ENCODE measurements around the gene EIF1B. TPM values are rescaled to one million over a fixed set of nuclear protein-coding genes. Genes with fewer than 3 reads are reported as not detected.

The EIF1B gene
- polyA plus RNA-seq, 2 donors = 10.5 to 25.9 TPM

DNA sequence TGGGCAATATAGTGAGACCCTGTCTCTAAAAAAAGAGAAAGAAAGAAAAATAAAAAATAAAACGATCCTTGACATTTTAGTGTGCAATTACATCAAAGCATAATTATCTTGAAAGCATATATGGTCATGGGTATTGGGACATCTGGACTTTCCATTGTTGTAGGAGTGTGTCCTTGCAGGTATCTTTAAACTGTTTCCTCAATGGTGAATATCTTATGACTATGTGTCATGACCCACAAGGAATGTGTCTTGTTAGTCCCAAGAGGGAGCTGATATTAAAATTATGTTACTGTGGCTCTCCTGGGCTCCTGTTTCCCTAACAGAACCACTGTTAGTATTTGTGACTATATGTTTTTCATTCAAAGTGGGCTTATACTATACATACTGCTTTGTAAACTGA lies 26.6 kb downstream of the EIF1B start:
- Histone ChIP-seq H3K4me1 (ENCODE audit: control insufficient read depth in 2 of 2, insufficient read depth in 2 of 2, low read length in 1 of 2) (no peaks in the 10 kb centered on the region), H3K27ac (ENCODE audit: low read depth in 2 of 2, low read length in 1 of 2) (no peak overlapping the region), H3K9me3 (ENCODE audit: control insufficient read depth in 2 of 2, insufficient read depth in 1 of 2, low read depth in 1 of 2, low read length in 1 of 2) (peaks cover 0 to 2% of the 10 kb centered on the region in 2 donors), H3K27me3 (ENCODE audit: control insufficient read depth in 1 of 2, insufficient read depth in 2 of 2, low read length in 2 of 2) (no peaks in the 10 kb centered on the region), H3K36me3 (ENCODE audit: control insufficient read depth in 2 of 2, insufficient read depth in 2 of 2, low read length in 1 of 2) (no peaks in the 10 kb centered on the region), H3K4me3 (ENCODE audit: low read depth in 1 of 2, low read length in 2 of 2) (no peak overlapping the region)
- WGBS, 2 donors = 67 to 71% methylated on average over 1 of the region's 1 CpG

DNA sequence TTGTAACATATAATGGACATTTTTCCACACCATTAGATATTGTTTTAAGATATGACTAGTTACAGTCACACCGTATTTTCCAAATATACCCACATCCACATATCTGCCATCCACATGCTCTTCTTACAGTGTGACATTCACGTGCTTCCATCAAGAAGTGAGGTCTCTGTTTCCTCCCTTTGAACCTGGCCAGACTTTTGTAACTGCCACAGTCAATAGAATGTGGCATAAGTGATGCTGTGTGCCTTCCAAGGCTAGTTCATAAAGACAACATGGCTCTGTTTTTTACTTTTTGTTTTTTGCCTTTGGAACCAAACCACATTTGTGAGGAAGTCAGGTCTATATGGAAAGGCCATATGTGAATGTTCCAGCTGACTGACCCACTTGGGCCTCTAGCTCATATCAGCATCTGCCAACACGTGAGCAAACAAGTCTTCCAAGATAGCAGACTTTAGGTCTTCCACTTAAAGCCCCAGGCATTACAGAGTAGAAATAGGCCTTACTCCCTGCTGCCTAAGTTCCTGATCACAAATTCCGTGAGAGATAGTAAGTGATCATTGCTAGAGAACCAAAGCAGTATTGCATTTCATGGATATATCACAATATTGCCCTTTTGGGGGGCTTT lies 27.1 kb downstream of the EIF1B start:
- Histone ChIP-seq H3K27ac (ENCODE audit: low read depth in 2 of 2, low read length in 1 of 2) (no peak overlapping the region), H3K9me3 (ENCODE audit: control insufficient read depth in 2 of 2, insufficient read depth in 1 of 2, low read depth in 1 of 2, low read length in 1 of 2) (peaks cover 0 to 2% of the 10 kb centered on the region in 2 donors), H3K4me3 (ENCODE audit: low read depth in 1 of 2, low read length in 2 of 2) (no peak overlapping the region), H3K36me3 (ENCODE audit: control insufficient read depth in 2 of 2, insufficient read depth in 2 of 2, low read length in 1 of 2) (no peaks in the 10 kb centered on the region), H3K4me1 (ENCODE audit: control insufficient read depth in 2 of 2, insufficient read depth in 2 of 2, low read length in 1 of 2) (no peaks in the 10 kb centered on the region), H3K27me3 (ENCODE audit: control insufficient read depth in 1 of 2, insufficient read depth in 2 of 2, low read length in 2 of 2) (no peaks in the 10 kb centered on the region)
- 69 to 77% methylated on average over 4 of the region's 4 CpGs for WGBS, 2 donors

DNA sequence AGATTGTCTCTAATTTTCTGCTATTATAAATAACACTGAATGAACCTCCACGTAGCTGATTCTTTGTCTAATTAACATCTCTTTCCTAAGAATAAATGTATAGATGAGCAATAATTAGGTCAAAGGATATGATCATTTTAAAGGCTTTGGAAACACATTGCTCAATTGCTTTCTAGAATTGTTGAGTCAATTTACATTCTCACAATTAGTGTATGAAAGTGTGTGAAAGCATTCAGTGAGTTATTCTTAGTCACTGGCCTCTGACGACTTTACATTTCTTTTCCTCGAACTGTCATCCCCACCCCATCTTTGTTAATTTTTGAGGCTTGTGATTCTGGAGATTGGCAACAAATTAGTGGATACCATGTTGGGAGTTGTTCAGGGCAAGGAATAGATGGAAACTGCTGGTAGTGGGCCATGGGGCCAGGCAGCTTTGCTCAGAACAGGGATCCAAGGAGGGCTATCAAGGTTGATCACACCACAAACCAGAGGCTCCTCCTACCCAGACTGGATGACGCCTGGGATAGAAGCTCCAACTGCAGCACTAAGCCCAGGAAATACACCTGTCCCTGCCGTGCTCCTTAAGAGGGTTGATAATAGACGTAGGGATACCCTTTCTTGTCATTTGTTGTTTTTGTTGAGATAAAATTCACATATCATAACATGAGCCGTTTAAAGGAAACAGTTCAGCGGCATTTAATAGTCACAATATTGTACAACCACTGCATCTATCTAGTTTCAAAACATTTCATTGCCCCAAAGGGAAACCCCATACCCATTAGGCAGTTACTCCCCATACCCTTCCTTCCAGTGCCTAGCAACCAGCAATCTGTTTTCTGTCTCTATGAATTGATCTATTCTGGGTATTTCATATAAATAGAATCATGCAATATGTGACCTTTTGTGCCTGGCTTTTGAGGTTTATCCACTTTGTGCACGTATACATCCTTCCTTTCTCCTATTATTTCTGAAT lies 27.9 kb downstream of the EIF1B start:
- Histone ChIP-seq H3K27ac (ENCODE audit: low read depth in 2 of 2, low read length in 1 of 2) (no peak overlapping the region), H3K9me3 (ENCODE audit: control insufficient read depth in 2 of 2, insufficient read depth in 1 of 2, low read depth in 1 of 2, low read length in 1 of 2) (peaks cover 0 to 2% of the 10 kb centered on the region in 2 donors), H3K4me1 (ENCODE audit: control insufficient read depth in 2 of 2, insufficient read depth in 2 of 2, low read length in 1 of 2) (no peaks in the 10 kb centered on the region), H3K27me3 (ENCODE audit: control insufficient read depth in 1 of 2, insufficient read depth in 2 of 2, low read length in 2 of 2) (no peaks in the 10 kb centered on the region), H3K36me3 (ENCODE audit: control insufficient read depth in 2 of 2, insufficient read depth in 2 of 2, low read length in 1 of 2) (no peaks in the 10 kb centered on the region), H3K4me3 (ENCODE audit: low read depth in 1 of 2, low read length in 2 of 2) (no peak overlapping the region)
- 75 to 76% methylated on average over 9 of the region's 9 CpGs for WGBS, 2 donors

DNA sequence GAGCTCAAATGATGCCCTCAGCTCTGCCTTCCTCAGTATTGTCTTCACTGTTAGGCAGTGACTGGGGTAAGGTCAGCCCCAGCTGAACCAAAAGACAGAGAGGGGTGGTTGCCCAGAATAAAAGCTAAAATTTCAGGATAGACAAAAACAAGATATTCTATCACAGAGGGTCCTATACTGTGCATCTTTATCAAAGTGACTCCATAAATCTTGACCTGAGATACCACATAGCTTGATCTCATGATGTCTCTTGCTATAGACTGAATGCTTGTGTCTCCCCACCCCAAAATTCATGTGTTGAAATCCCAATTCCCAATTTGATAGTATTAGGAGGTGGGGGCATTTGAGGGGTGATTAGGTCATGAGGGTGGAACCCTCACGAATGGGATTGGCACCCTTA lies 30.4 kb downstream of the EIF1B start:
- no peaks in the 10 kb centered on the region for H3K4me1 ChIP-seq (ENCODE audit: control insufficient read depth in 2 of 2, insufficient read depth in 2 of 2, low read length in 1 of 2)
- no peaks in the 10 kb centered on the region for H3K36me3 ChIP-seq (ENCODE audit: control insufficient read depth in 2 of 2, insufficient read depth in 2 of 2, low read length in 1 of 2)
- 56 to 81% methylated on average over 1 of the region's 1 CpG for whole genome bisulfite sequencing, 2 donors
- H3K4me3 ChIP-seq (ENCODE audit: low read depth in 1 of 2, low read length in 2 of 2) = no peak overlapping the region
- H3K27me3 ChIP-seq (ENCODE audit: control insufficient read depth in 1 of 2, insufficient read depth in 2 of 2, low read length in 2 of 2) = no peaks in the 10 kb centered on the region
- no peak overlapping the region for H3K27ac ChIP-seq (ENCODE audit: low read depth in 2 of 2, low read length in 1 of 2)
- peaks cover 0 to 2% of the 10 kb centered on the region in 2 donors for H3K9me3 ChIP-seq (ENCODE audit: control insufficient read depth in 2 of 2, insufficient read depth in 1 of 2, low read depth in 1 of 2, low read length in 1 of 2)

DNA sequence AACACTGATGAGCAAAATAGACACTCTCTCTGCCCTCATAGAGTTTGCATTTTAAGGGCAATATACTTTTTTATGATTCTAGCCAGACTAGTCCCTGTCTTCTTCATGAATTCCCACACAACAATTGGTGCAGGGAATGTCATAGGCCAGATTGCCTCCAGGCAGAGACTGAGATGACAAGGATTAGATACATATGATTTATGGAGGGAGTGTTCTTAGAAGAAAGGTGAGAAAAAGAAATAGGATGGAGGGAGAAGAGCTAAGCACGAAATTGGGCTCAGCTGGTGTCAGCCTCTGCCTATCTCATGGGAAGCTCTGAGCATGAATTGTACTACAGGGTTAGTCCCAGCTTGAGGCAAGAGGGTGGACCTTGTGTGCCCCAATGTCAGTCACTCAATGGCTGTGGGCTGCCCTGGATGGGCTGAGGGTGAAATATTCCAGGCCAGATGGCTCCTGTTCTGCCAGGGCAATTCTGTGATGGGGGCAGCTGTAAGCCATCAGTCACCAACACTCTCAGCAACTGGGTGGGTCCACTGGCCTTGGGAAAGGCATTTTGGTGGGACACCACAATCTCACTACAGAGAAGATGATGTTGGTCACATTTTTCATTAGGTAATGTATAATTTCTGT lies 31.1 kb downstream of the EIF1B start:
- H3K27ac ChIP-seq (ENCODE audit: low read depth in 2 of 2, low read length in 1 of 2) = no peak overlapping the region
- 38 to 58% methylated on average over 1 of the region's 1 CpG for WGBS, 2 donors
- H3K9me3 ChIP-seq (ENCODE audit: control insufficient read depth in 2 of 2, insufficient read depth in 1 of 2, low read depth in 1 of 2, low read length in 1 of 2) = peaks cover 0 to 2% of the 10 kb centered on the region in 2 donors
- H3K4me3 ChIP-seq (ENCODE audit: low read depth in 1 of 2, low read length in 2 of 2) = no peak overlapping the region
- H3K4me1 ChIP-seq (ENCODE audit: control insufficient read depth in 2 of 2, insufficient read depth in 2 of 2, low read length in 1 of 2) = no peaks in the 10 kb centered on the region
- H3K36me3 ChIP-seq (ENCODE audit: control insufficient read depth in 2 of 2, insufficient read depth in 2 of 2, low read length in 1 of 2) = no peaks in the 10 kb centered on the region
- H3K27me3 ChIP-seq (ENCODE audit: control insufficient read depth in 1 of 2, insufficient read depth in 2 of 2, low read length in 2 of 2) = no peaks in the 10 kb centered on the region

DNA sequence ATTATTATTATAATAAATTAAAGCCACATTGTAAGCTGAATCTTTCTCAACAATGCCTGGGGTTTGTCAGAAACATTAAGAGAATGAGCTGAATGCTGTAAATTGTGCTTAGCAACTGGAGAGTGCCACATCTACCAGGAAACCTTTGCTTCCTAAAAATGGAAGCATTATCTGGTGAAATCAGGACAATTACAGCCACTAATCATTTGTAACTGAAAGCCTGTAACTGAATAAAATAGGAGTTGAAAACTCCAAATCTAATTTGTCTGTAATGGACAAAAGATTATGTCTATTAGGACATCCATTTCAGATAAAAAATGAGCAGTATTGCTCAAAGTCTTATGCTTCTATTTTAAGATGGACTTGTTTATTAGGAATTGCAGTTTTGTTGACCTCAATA lies 32.2 kb downstream of the EIF1B start:
- H3K9me3 ChIP-seq (ENCODE audit: control insufficient read depth in 2 of 2, insufficient read depth in 1 of 2, low read depth in 1 of 2, low read length in 1 of 2) = peaks cover 0 to 2% of the 10 kb centered on the region in 2 donors
- H3K4me3 ChIP-seq (ENCODE audit: low read depth in 1 of 2, low read length in 2 of 2) = no peak overlapping the region
- no peaks in the 10 kb centered on the region for H3K27me3 ChIP-seq (ENCODE audit: control insufficient read depth in 1 of 2, insufficient read depth in 2 of 2, low read length in 2 of 2)
- H3K27ac ChIP-seq (ENCODE audit: low read depth in 2 of 2, low read length in 1 of 2) = no peak overlapping the region
- no peaks in the 10 kb centered on the region for H3K36me3 ChIP-seq (ENCODE audit: control insufficient read depth in 2 of 2, insufficient read depth in 2 of 2, low read length in 1 of 2)
- H3K4me1 ChIP-seq (ENCODE audit: control insufficient read depth in 2 of 2, insufficient read depth in 2 of 2, low read length in 1 of 2) = no peaks in the 10 kb centered on the region

DNA sequence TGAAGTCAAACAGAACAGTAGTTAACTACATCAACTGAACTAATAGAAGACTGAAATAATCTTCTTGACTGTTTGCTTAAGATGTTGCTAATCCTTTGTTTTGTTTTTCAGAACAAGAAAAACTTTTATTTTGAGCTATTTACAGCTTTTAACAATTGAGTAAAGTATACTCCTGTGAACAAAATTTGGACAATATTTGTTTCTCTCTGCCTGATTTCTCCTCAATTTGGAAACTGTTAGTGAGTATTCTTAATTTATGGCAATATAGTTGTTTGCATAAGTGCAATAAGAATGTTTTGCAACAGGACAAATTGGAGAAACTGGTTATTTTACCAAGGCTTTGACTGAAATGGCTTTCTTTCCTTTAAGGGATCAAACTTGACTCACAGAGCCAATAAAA lies 41.0 kb downstream of the EIF1B start:
- Histone ChIP-seq H3K36me3 (ENCODE audit: control insufficient read depth in 2 of 2, insufficient read depth in 2 of 2, low read length in 1 of 2) (no peaks in the 10 kb centered on the region), H3K27me3 (ENCODE audit: control insufficient read depth in 1 of 2, insufficient read depth in 2 of 2, low read length in 2 of 2) (no peaks in the 10 kb centered on the region), H3K4me3 (ENCODE audit: low read depth in 1 of 2, low read length in 2 of 2) (no peak overlapping the region), H3K4me1 (ENCODE audit: control insufficient read depth in 2 of 2, insufficient read depth in 2 of 2, low read length in 1 of 2) (no peaks in the 10 kb centered on the region), H3K9me3 (ENCODE audit: control insufficient read depth in 2 of 2, insufficient read depth in 1 of 2, low read depth in 1 of 2, low read length in 1 of 2) (peaks cover 0 to 3% of the 10 kb centered on the region in 2 donors), H3K27ac (ENCODE audit: low read depth in 2 of 2, low read length in 1 of 2) (no peak overlapping the region)

DNA sequence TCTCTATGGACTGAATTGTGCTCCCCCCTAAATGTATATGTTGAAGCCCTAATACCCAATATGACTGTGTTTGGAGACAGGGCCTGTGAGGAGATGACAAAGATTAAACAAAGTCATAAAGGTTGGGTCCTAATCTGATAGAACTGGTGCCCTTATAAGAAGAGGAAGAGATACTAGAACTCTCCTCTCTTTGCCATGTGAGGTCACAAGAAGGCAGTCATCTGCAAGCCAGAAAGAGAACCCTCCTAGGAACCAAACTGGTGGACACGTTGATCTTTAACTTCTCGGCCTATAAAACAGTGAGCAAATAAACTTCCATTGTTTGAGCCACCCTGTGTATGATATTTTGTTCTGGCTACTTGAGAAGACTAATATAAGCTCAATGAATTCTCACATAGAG lies 45.9 kb downstream of the EIF1B start:
- WGBS, 2 donors = 84 to 85% methylated on average over 2 of the region's 2 CpGs
- Histone ChIP-seq H3K9me3 (ENCODE audit: control insufficient read depth in 2 of 2, insufficient read depth in 1 of 2, low read depth in 1 of 2, low read length in 1 of 2) (no peaks in the 10 kb centered on the region), H3K36me3 (ENCODE audit: control insufficient read depth in 2 of 2, insufficient read depth in 2 of 2, low read length in 1 of 2) (no peaks in the 10 kb centered on the region), H3K4me1 (ENCODE audit: control insufficient read depth in 2 of 2, insufficient read depth in 2 of 2, low read length in 1 of 2) (no peaks in the 10 kb centered on the region), H3K4me3 (ENCODE audit: low read depth in 1 of 2, low read length in 2 of 2) (no peak overlapping the region), H3K27ac (ENCODE audit: low read depth in 2 of 2, low read length in 1 of 2) (no peak overlapping the region), H3K27me3 (ENCODE audit: control insufficient read depth in 1 of 2, insufficient read depth in 2 of 2, low read length in 2 of 2) (no peaks in the 10 kb centered on the region)

DNA sequence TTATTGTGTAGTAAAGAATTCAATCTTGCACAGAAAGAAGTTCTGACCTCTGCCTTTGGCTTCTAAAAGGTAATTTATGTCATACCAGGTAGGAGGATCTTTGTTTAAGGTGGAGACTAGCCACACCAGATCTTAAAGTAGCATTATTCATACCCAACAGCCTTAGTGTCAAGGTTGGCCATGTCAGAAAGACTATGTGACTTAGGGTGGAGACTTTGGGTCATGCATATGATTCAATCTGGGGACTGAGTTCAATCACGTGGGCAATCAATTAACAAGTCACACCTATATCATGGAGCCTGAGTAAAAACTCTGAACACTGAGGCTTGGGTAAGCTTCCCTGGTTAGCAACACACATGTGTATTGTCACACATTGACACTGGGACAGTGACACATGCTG lies 48.9 kb downstream of the EIF1B start:
- Histone ChIP-seq H3K9me3 (ENCODE audit: control insufficient read depth in 2 of 2, insufficient read depth in 1 of 2, low read depth in 1 of 2, low read length in 1 of 2) (no peaks in the 10 kb centered on the region), H3K27me3 (ENCODE audit: control insufficient read depth in 1 of 2, insufficient read depth in 2 of 2, low read length in 2 of 2) (no peaks in the 10 kb centered on the region), H3K4me1 (ENCODE audit: control insufficient read depth in 2 of 2, insufficient read depth in 2 of 2, low read length in 1 of 2) (no peaks in the 10 kb centered on the region), H3K36me3 (ENCODE audit: control insufficient read depth in 2 of 2, insufficient read depth in 2 of 2, low read length in 1 of 2) (no peaks in the 10 kb centered on the region), H3K27ac (ENCODE audit: low read depth in 2 of 2, low read length in 1 of 2) (no peak overlapping the region), H3K4me3 (ENCODE audit: low read depth in 1 of 2, low read length in 2 of 2) (no peak overlapping the region)
- 60 to 71% methylated on average over 1 of the region's 1 CpG for WGBS, 2 donors
